Cardiac septum (tissue), 1 donor: ENCODE data around the gene SLC16A3. TPM values are rescaled to one million over a fixed set of nuclear protein-coding genes. Genes with fewer than 3 reads are reported as not detected.

Experiments used
- DNase-seq: peaks from one replicate; pipeline ENCODE4 v3.0.0-alpha.2; 2020; ENCODE audit warnings: low spot score
- intact Hi-C: fragments of 100-400 bp; cut with DNase I; formaldehyde crosslinking; loops from one replicate; pipeline ENCODE4 v1.14.0; 2022
- total RNA-seq: library from RNA; stranded (reverse); fragmentation: NEBNext Ultra II Directional; extraction: Animal tissue kit (Norgen Biotek cat#: 25700); gene quantifications from one replicate; pipeline ENCODE4 v1.2.1, GENCODE V29; 2021
- donor health status: DM: no; HTN: no; CAD: no.

Gene SLC16A3
- total RNA-seq, 1 donor from 2014 or later = 20.7 TPM

DNA sequence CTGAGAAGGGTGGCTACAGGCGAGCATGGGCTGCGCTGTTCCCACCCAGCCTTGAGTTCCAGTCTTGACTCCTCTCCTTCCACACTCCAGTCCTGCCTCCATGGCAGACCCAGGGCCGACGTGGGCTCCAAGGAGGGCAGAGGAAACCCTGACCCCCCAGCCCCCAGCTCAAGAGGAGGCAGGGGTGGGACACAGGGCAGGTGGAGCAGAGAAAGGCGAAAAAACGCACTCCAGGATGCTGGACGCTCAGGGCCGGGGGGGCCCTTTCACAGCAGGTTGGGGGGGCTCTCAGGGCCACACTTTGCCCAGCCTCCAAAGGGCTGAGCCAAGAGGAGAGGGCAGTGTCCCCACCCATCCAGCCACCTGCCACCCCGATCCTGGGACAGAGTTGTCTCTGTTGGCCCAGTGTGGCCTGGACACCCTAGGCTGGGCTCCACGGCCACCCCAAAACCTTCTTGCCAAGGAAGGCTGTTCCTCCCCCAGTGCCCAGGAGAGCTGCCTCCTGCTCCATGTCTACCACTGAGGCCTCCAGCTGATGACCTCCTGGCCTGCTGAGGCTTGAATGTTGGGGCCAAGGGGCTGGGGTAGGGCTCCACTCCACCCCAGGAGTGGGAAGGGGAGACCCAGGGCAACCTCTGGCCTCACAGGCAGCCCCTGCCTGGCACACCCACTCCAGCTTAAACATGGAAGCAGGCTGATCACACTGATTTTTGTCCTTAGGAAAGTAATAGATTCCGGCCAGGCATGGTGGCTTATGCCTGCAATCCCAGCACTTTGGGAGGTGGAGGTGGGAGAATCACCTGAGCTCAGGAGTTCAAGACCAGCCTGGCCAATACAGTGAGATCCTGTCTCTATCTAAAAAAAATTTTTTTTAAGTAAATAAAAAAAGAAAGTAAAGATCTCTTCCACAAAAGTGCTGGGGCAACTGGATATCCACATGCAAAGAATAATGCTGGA lies 8.8 kb upstream of the SLC16A3 start:
- no peak for DNase-seq
- intact Hi-C loops = no loop called here

DNA sequence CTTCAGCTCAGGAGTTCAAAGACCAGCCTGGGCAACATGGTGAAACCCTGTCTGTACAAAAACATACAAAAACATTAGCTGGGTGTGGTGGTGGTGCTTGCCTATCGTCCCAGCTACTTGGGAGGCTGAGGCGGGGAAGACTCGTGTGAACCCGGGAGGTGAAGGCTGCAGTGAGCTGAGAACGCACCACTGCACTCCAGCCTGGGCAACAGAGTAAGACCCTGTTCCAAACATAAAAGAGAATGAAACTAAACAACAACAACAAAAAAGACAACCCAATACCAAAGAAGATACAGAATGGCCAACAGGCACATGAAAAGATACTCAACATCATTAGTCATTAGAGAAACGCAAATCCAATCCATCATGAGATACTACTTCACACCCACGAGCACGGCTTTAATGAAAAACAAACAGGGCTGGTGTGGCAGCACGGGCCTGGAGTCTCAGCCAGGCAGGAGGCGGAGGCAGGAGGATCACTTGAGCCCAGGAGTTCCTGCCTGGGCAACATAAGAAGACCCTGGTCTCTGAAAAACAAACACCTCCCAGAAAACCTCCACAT lies 7.4 kb upstream of the SLC16A3 start:
- intact Hi-C loops = no loop called here
- no peak for DNase-seq

DNA sequence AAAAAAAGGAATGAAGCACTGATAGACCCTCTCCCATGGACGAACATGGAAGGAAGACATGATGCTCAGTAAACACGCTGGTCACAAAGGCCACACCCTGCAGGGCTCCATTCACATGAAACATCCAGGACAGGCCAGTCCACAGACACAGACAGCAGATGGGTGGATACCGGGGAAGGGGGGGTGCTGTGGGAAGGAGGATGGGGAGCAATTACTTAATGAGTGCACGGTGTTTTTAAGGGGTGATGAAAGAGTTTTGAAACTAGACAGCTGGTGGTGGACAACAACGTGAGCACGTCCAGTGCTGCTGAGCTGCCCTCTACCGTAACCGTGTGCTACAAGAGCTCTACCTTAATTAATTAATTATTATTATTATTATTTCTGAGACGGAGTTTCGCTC lies 6.0 kb upstream of the SLC16A3 start:
- no peak for DNase-seq
- intact Hi-C loops = no loop called here

DNA sequence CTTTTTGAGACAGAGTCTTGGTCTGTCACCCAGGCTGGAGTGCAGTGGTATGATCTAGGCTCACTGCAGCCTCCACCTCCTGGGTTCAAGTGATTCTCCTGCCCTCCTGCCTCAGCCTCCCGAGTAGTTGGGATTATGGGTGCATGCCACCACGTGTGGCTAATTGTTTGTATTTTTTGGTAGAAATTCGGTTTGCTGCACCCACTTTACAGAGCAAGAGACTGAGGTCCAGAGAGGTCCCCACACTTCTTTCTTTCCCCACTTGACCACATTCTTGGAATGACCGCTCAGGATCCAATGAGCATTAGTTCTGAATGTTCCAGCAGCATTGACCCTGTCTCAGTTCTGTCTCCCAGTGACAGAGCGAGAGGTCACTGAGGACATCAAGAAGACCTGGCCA lies 5.3 kb upstream of the SLC16A3 start:
- intact Hi-C loops = no loop called here
- DNase-seq = no peak

DNA sequence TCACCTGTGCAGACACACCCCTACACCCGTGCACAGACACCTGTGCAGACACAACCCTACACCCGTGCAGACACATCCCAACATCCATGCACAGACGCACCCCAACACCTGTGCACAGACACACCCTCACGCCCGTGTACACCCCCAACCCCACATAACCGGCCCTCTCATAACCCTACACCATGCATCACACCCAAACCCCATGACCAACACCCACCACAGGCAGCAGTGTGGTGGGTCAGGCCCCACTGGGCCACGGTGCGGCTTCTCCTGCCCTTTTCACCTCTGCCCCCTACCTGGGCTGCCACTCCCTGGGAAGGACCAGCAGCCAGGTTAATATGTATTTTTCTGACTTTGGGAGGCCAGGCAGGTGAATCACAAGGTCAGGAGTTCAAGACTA lies 4.2 kb upstream of the SLC16A3 start:
- DNase-seq = no peak
- intact Hi-C loops = no loop called here

DNA sequence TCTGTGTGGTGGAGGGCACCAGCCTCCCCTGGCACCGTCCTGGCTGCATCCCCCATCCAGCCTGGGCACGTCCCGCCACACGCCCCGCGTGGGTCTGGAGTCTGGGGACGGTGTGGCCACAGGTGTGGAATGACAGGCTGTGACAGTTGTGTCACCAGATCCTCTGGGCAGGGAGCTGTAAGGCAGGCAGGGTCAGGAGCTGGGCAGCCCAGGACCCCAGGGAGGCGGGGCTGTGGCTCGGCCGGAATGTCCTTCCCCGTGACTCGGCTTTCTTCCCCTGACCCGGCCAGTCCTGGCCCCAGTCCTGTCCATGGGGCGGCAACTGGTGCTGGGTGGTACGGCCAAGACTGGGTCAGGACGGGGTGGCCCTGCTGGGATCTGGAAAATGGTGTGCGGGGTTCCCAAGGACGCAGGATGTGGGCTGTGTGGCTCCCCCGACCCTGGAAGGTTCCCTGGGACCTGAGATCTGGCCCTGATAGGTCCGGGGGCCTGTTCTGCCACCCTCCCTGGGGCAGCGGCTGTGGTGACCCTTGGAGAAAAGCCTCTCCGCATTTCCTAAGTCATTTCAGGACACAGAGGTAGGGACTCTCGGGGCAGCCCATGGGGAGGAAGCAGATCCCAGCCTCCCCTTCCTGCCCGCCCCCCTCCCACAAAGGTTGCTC lies 3.3 kb upstream of the SLC16A3 start:
- intact Hi-C loops = no loop called here
- no peak for DNase-seq

DNA sequence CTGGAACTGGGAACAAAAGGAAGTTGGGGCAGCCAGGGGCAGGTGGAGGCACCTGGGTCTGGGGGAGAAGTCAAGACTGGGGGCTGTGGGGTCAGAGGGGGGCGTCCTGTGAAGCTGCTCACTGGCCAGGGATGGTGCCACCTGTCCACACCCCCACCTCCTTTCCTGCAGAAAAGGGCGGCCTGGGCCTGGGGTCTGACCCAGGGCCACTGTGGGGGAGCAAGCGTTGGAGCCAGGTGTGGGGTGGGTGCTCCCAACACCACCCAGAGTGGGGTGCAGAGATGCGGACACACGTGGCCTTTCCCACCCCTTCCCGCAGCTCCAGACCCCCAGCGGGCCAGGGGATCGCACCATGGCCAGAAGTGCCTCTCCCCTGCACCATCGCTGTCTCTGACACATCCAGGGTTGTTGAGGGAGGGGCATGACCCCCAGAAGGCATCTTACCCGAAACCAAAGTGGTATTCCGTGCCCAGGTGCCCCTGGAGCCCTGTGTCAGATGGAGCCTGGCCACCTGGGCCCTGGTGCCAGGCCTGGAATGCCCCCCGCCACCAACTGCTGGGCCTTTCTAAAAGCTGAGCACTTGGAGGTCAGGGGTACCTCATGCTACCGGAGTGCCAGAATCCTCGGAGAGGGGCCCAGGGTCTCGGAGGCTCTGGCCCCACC lies 2.6 kb upstream of the SLC16A3 start:
- no peak for DNase-seq
- intact Hi-C loops = no loop called here

DNA sequence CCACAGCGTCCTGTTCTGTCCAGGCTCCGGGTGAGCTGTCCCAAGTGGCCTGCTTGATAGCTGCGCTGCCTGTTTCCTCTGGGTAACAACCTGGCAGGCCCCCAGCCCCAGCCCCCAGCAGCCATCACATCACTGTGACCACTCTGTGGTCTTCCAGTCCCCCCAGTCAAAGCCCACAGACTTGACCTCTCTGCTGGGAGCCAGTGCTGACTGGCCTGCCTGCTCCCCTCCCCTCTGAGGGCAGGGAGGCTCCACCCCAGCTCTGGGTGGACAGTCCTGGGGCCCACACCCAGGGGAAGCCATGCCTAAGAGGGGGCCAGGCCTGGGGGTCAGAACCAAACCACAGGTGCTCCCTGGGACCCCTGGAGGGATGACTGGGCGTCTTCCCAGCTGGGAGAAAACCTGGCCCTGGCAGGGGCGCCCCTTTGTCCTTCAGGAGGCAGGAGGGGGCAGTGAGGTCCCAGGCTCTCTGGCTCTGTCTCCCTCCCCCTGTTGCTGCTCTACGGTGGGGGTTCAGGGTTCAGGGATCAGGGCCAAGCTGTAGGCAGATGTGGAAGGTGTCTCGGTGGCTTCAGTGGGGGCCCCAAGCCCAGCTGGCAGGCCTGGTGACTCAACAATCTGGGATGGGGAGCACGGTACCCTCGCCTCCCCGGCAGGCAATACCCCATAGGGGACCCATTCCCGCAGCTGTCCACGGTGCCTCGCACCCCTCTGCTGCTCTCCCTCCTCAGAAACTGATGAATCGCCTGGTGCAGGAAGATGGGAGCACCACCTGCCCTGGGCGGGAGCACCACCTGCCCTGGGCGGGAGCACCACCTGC lies 1.8 kb upstream of the SLC16A3 start:
- intact Hi-C loops = no loop called here
- no peak for DNase-seq

DNA sequence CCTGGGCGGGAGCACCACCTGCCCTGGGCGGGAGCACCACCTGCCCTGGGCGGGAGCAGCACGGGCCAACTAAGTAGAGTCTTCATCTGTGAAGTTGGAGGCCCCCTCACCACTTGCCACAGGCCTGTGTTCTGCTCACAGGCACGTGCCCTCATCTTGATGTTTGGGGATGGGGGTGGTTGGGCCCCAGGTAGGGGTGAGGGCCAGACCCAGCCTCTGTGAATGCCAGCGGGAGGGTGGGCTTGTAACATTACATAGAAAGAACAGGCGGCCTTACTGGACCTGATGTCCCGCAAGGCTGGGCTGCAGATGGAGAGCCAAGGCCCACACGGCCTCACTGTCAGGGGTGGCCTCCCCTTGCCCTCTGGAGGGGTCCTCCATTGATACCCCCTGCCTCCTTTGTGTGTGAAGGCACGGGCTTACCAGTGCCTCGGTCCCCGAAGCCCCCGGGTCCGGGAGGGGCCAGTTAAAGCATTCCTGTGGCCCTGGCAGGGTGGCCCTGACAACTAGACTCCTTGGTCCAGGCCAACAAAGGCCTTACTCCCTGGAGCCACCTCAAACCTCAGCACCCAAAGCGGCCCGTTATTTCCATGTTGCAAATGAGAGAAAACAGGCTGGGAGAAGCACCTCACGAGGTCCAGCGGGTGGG lies 1.1 kb upstream of the SLC16A3 start:
- no peak for DNase-seq
- intact Hi-C loops = no loop called here

DNA sequence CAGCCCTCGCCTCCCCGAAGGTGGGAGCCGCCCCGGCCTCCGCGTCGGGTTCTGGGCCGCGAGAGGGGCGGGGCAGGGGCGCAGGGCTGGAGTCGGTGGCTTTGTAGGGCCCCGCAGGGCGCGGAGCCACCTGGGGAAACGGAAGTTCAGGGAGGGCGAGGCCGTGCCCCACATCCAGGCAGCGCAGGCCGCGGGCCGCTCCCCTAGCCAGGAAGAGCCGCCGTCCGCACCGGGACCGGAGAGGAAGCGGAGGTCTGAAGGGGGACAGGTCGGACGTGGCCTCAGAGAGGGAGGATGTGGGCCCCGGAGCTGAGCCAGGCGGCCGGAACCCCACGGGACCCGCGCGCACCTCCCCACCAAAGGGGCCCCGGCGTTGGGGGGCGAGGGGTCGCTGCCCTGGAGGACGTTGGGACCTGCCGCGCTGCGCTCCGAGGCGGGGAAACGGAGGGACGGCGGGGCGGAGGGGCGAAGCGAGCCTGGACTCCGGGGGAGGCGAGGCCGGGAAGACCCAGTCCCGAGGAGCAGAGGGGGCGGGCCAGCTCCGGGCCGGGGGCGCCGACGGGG lies 482 bp upstream of the SLC16A3 start:
- peak; percentile 88 for DNase-seq
- intact Hi-C loops = no loop called here

DNA sequence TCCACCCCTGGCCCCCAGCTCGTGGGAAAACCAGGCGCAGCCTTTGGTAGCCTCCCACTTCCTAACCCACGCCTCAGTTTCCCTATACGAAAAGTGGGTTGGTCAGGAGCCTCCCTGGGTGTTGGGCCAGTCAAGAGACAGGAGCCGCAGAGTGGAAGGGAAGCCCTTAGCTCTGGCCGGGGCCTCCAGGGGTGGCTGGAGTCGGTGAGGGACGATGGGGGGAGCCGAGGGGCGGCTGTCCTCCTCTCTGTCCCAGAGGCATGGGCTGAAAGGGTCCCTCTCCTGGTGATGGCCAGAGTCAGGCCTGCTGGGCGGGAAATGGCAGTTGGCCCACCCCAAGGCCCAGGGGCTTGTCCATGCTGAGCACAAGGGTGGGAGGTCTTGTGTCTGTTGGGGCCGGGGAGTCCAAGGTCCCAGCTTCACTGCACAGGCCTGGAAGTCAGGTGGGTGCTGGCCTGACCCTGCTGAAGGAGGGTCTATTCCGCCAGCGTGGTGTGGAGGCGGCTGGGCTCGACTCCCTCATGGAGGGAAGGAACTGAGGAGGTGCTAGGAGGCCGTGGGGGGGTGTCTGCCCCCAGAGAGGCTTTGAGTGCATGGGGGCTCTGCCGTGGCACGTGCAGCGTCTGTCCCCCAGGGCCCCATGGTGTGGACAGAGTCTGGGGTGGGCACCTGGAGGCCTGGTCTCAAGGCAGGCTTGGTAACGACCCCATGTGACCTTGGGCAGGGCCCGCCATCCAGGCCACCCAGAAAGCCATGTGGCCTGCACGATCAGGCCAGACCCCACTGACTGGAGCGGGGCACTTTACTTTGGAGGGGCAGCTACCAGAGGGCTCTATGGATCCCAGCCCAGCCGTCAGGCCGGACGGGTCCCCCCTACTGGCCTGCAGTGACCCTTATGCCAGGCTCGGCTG lies 1.1 kb downstream of the SLC16A3 start:
- no peak for DNase-seq
- intact Hi-C loops = no loop called here

DNA sequence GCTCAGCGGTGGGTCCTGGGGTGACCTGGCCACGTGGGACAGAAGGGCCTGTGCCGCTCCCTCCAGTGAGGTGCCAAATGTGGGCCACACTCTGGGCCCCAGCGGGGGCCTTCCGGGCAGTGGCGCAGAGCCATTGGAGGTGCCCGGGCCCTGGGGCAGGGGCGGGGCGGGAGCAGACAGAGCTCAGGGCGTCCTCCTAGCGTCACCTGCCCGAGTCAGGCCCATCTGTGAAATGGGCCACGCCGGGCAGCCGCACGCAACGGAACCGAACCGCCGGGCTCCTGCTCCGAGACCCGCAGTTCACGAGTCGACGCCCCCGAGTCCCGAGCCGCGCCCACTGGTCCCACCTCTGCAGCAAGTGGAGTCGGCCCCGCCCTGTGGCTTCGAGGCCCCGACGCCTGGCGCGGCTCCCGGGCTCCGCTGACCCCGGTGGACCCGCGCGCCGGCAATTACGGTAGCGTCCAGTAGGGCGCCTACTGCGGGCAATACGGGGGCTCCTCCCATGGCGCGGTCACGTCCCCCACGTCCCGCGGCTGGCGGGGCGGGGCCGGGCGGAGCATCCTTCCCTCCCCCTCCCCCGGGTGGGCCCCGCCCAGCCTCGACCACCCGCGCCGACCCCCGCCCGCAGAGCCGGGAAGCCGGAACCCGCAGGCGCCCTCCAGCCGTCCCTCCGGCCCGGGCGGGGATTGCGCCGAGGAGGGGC lies 1.9 kb downstream of the SLC16A3 start:
- intact Hi-C loops = no loop called here
- peak; percentile 95 for DNase-seq

DNA sequence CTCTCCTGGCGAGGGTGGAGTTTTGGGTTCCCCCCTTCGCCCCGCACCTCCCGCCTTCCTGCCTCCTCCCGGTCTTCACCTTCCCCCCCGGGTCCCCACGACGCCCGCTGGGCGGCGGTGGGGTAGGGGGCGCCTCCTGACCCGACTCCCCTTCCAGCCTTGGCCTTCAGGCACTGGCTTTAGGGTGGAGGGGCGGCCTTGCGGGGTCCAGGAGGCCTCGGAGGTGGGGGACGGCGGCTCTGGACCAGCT lies 2.4 kb downstream of the SLC16A3 start:
- intact Hi-C loops = no loop called here
- DNase-seq = no peak

DNA sequence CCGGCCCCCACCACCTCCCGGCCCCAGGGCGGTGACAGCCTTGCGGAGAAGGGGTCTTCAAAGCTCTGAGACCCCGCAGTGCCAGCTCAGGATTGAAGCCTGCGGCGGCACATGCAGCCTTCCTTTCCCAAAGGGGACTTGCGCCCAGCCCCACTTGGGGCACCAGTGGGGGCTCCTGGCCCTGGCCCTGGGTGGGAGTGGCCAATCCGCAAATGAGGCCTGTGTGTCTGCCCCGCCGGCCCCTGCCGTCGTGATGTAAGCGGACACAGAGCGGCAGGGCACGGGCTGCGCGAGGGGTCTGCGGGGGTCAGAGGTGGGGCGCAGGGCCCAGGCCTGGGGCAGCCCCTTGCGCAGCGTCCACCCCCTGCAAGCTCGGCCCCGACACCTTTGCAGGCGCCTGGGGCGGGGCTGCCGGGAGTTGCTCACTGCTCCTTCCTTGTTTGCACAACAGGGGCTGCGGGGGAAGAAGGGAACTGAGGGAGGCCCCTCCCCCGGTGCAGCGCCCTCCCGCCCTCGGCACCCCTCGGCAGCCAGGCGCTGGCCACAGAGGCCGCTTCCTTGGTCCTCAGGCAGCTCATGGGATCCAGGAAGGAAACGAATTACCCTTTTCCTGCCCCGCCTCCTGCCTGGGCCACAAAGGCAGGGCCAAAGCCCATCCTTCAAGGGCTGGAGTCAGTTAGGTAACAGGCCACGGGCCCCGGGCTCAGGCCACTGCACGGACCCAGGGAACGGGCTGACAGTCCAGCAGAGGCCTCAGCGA lies 2.9 kb downstream of the SLC16A3 start:
- peak; percentile 97 for DNase-seq
- intact Hi-C loops = no loop called here

DNA sequence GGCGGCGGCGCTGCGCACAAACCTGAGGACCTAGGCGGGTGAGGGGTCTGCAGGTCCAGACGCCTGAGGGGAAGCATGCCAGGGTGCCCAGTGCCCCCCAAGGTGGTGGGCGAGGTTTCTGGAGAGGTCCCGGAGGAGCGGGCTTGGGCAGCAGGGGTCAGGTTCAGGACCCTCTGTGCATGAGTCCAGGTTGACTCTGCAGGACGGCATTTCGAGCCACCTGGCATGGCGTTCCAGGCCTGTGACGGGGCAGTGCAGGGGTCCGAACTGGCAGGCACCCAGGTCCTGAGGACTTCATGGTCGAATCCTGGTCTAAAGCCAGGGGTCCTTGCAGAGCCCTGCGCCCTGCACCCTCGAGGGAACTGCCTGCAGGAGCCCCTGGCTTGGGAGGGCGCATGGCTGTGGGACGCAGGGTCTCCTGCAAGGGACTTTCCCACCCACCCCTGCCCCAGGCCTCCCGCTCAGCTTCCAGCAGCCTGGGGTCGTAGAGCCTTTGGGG lies 3.5 kb downstream of the SLC16A3 start:
- no peak for DNase-seq
- intact Hi-C loops = no loop called here
